Measurements from ENCODE around the gene FRRS1.

FRRS1 gene

DNA sequence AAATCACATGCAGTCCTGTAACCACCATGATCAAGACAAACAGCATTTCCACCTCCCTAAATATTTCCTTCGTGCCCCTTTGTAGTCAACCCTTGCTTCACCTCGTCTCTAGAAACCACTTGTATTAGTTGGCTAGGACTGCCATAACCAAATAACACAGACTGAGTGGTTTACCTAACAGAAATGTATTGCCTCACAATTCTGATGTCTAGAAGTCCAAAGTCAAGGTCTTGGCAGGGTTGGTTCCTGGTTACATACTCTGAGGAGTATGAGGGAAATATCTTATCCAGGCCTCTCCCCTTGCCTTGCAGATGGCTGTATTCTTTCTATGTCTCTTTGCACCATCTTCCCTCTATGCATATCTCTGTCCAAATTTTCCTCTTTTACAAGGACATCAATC lies 23.3 kb upstream of the FRRS1 start:
- no peak overlapping the region for H3K4me3 ChIP-seq (ENCODE audit: low read depth, low read length)
- TF ChIP-seq, protein P1, sequence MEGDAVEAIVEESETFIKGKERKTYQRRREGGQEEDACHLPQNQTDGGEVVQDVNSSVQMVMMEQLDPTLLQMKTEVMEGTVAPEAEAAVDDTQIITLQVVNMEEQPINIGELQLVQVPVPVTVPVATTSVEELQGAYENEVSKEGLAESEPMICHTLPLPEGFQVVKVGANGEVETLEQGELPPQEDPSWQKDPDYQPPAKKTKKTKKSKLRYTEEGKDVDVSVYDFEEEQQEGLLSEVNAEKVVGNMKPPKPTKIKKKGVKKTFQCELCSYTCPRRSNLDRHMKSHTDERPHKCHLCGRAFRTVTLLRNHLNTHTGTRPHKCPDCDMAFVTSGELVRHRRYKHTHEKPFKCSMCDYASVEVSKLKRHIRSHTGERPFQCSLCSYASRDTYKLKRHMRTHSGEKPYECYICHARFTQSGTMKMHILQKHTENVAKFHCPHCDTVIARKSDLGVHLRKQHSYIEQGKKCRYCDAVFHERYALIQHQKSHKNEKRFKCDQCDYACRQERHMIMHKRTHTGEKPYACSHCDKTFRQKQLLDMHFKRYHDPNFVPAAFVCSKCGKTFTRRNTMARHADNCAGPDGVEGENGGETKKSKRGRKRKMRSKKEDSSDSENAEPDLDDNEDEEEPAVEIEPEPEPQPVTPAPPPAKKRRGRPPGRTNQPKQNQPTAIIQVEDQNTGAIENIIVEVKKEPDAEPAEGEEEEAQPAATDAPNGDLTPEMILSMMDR (IDR thresholded peaks at IDR 0.05; ENCODE audit: borderline replicate concordance, insufficient read depth, low read depth, low read length), result no peak

DNA sequence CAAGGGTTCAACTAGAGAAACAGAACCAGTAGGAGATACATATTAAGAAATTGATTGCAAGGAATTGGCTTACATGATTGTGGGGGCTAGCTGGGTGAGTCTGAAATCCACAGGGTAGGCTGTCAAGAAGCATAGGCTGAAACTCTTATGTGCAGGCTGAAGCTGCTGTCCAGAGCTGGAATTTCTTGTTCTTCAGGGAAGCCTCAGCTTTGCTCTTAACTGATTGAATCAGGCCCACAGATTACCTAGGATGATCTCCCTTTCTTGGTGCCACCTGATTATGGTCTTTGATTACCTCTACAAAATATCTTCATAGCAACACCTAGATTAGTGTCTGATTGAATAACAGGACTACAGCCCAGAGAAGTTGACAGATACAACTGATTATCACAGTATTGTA lies 22.5 kb upstream of the FRRS1 start:
- TF ChIP-seq, protein P1 (IDR thresholded peaks at IDR 0.05; ENCODE audit: borderline replicate concordance, insufficient read depth, low read depth, low read length), result no peak
- H3K4me3 ChIP-seq (ENCODE audit: low read depth, low read length), result no peak overlapping the region

DNA sequence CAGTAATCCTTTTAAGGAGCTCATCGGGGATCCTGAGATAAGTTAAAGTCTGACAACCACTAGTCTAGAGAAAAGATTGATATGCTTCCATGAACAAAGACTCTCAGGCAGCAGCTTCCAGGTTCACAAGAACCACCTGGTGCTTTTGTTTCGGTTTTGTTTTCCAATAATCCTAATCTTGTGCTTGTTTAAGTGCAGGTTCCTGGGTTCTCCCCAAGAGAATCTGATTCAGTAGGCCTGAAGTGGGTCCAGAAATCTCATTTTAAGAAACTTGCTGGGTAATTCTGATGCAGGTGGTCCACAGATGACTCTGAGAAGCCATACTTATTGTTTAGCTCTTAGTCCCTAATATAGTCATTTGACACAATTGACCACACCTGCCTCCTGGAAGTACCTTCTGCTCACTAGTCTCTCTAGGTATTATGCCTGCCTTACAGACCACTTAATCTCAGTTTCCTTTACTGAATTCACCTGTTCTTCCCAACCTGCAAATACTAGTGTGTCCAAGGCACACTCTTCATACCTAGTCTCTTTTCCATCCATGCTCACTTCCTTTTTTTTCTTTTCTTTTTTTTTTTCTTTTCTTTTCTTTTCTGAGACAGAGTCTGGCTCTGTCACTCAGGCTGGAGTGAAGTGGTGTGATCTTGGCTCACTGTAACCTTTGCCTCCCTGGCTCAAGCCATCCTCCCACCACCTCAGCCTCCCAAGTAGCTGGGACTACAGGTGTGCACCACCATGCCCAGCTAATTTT lies 20.5 kb upstream of the FRRS1 start:
- H3K4me3 ChIP-seq (ENCODE audit: low read depth, low read length), result no peak overlapping the region
- TF ChIP-seq, protein P1 (IDR thresholded peaks at IDR 0.05; ENCODE audit: borderline replicate concordance, insufficient read depth, low read depth, low read length), result no peak

DNA sequence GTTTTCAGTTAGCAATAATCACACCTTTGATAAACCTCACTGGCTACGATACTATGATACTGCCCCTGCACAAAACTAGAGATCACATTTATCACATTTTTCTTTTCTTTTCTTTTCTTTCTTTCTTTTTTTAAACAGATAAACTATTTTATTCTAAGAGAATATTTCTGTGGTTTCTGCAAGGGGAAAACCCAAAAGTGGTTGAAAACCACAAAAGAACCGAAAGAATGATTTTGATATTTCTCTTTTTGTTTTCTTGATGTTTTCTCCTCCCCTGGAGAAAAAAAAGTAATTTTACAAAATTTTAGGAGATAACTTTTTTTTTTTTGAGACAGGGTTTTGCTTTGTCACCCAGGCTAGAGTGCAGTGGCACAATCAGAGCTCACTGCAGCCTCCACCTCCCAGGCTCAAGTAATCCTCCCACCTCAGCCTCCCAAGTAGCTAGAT lies 18.4 kb upstream of the FRRS1 start:
- no peak overlapping the region for H3K4me3 ChIP-seq (ENCODE audit: low read depth, low read length)
- TF ChIP-seq, protein P1 (IDR thresholded peaks at IDR 0.05; ENCODE audit: borderline replicate concordance, insufficient read depth, low read depth, low read length), result no peak

DNA sequence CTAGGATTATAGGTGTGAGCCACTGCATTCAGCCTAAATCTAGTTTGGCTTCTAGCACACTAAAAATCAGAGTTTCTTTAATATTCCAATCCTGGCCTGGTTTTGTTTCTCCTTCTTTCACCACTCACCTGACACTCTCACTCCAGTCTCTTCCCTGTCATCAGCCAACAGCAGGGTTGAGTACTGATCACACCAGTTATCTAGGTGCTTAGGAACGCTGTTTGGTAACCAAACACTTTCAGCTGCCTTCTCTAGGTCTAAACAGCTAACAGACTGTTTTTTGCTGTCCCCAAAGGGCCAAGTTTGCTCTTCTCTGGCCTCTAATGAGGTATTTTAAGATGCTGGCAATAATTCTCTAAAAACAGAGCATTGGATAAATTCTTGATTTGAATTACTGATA lies 17.7 kb upstream of the FRRS1 start:
- no peak overlapping the region for H3K4me3 ChIP-seq (ENCODE audit: low read depth, low read length)
- TF ChIP-seq, protein P1 (IDR thresholded peaks at IDR 0.05; ENCODE audit: borderline replicate concordance, insufficient read depth, low read depth, low read length), result no peak

DNA sequence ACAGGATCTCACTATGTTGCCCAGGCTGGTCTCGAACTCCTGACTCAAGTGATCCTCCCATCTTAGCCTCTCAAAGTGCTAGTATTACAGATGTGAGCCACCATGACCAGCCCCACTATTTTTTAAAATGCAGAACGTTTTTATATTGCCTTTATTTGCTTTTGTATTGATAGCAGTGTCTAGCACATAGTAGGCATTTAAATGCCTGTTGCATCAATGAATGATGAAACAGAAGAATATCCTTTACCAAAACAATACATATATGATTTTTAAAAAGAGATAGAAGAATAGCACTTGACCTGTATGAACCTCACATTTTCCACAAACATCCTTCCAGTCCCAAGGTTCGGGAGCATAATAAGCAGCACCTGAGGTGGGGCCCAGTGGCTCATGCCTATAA lies 16.5 kb upstream of the FRRS1 start:
- TF ChIP-seq, protein P1 (IDR thresholded peaks at IDR 0.05; ENCODE audit: borderline replicate concordance, insufficient read depth, low read depth, low read length), result no peak
- H3K4me3 ChIP-seq (ENCODE audit: low read depth, low read length), result no peak overlapping the region

DNA sequence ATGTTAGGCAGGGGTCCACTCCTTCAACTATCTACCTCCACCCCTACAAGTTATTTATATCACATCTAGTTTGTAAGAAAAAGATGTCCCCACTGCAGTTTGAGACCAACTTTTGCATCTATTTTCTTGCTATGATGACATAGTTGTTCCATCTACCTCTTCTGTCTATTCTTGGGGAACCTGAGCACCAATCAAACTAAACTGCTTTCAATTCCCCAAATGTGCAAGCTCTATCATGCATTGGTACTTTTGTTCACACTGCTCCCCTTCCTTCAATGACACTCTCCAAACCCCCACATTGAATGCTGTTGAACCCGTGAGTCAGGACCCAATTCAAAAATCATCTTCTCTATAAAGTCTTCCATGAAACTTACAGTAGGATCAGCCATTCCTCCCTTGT lies 16.0 kb upstream of the FRRS1 start:
- H3K4me3 ChIP-seq (ENCODE audit: low read depth, low read length), result no peak overlapping the region
- TF ChIP-seq, protein P1 (IDR thresholded peaks at IDR 0.05; ENCODE audit: borderline replicate concordance, insufficient read depth, low read depth, low read length), result no peak

Data from GM12875 (cell line).